GM23248 (cell line): ENCODE measurements around the gene KRT6B.

Source experiments
- EZH2 ChIP-seq: fragments of 200-600 bp; sonication (generic); IDR thresholded peaks from 2 replicates; pipeline ENCODE4 v1.6.1; 2018; ENCODE audit warnings: antibody characterized with exemption, mild to moderate bottlenecking; ENCODE audit not compliant: insufficient read depth, poor library complexity, severe bottlenecking
- EZH2phosphoT487 ChIP-seq: fragments of 200-600 bp; sonication (generic); IDR thresholded peaks from 2 replicates; pipeline ENCODE4 v1.6.1; 2018; ENCODE audit warnings: antibody characterized with exemption, moderate library complexity, mild to moderate bottlenecking, low read depth; ENCODE audit not compliant: insufficient read depth

- no peak for TF ChIP-seq EZH2phosphoT487
- TF ChIP-seq EZH2: no peak
These were observed 38.1 kb downstream of the KRT6B start for GRCh38 chr12:52413782-52414345.
